GM19193 (cell line): ENCODE results near the gene HMBS.

ENCODE experiments used
- POLR2A ChIP-seq: IDR thresholded peaks from 4 replicates; pipeline ENCODE4 v1.6.1; 2011; ENCODE audit not compliant: insufficient read depth, insufficient read length; ENCODE audit errors: extremely low read depth

The HMBS gene

DNA sequence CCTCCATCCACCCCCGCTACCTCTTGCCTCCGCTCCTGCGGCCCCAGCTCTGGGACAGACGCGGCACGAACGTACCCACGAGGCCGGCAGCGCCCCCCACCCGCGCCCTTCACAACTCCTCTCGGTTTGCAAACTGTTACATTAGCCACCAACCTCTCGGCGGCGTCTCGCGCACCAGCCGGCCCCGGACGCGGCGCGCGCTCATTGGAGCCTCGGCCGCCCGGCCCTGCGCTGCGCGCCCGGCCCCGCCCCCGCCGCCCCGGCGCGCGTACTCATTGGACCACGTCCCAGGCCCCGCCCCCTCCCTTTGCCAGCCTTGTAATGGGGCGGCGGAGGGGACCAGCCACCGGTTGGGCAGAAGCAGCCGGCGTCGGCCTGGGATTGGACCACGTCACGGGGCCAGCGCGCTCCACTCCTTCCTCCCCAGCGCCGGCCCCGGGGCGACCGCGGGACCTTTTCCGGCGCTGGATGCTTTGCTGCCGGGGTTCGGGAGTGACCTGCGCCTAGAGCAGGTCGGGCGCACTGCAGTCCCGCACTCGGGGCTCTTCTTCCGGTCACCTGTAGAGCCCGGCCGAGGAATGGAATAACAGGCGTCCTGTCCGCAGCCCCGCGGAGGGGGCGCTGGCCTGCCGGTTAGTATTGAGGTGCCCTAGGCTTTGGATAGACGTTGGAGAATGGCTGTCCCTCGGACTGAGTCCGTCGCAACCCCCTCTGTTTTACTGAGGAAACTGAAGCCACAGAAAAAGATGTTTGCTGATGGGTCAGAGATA is 27.5 kb upstream of the HMBS start, which contains the start of gene HYOU1:
Gene HYOU1 (minus strand): TSS at position 206 of the 770 bp plus-strand sequence. CDS start 1,045 bp downstream, outside the sequence.
- peak; percentile 91 for TF ChIP-seq POLR2A

DNA sequence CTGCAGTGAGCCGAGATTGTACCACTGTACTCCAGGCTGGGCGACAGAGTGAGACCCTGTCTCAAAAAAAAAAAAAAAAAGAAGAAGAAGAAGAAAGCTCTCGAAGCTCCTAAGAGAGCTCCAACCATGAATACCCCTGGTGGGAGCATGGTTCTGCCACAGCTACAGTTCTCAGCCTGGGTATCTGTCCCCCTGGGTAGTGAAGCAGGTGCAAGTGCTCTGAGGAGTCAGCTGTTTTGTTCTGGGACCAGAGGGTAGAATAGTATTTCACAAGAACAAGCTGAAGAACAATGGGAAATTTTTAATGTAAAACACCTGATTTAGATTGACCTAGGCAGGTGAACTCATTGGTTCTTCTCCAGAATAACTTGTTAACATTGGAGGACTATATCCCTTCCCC is 23.4 kb upstream of the HMBS start:
- TF ChIP-seq POLR2A, result no peak

DNA sequence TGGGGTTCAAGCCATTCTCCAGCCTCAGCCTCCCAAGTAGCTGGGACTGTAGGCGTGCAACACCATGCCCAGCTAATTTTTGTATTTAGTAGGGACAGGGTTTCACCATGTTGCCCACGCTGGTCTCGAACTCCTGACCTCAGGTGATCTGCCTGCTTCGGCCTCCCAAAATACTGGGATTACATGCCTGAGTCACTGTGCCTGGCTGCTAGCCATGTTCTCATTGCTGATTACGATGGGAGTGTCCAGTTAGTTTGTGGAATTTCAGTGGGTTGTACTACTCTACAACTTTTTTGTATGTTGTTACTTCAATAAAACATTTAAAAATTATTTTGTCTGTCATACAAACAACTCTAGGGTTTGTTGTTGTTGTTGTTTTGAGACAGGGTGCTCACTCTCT is 21.9 kb upstream of the HMBS start:
- TF ChIP-seq POLR2A, result no peak

- no peak for TF ChIP-seq POLR2A
Observed at GRCh38 chr11:119065369-119065768, 19.3 kb upstream of the HMBS start.

GRCh38 chr11:119067371-119068222 is 17.1 kb upstream of the HMBS start, which contains the start of gene VPS11:
VPS11 (plus strand) TSS chr11:119067818; CDS start chr11:119067824, 6 bp downstream.
- peak; percentile 86 for TF ChIP-seq POLR2A

DNA sequence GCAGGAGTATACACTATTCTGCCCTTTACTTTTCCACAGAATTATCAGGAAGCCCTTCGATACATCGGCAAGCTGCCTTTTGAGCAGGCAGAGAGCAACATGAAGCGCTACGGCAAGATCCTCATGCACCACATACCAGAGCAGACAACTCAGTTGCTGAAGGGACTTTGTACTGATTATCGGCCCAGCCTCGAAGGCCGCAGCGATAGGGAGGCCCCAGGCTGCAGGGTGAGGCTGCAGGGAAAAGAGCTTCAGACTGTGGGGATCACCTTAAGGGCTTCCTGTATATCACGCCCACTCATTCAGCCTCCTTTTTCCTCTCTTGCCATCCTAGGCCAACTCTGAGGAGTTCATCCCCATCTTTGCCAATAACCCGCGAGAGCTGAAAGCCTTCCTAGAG is 6.8 kb upstream of the HMBS start:
- TF ChIP-seq POLR2A, result no peak

GRCh38 chr11:119078675-119079420 is 5.8 kb upstream of the HMBS start:
- TF ChIP-seq POLR2A, result no peak

- TF ChIP-seq POLR2A, result no peak
Observed at GRCh38 chr11:119081682-119082260, 2.9 kb upstream of the HMBS start.

GRCh38 chr11:119085437-119085847 is 761 bp downstream of the HMBS start:
- TF ChIP-seq POLR2A, result no peak

DNA sequence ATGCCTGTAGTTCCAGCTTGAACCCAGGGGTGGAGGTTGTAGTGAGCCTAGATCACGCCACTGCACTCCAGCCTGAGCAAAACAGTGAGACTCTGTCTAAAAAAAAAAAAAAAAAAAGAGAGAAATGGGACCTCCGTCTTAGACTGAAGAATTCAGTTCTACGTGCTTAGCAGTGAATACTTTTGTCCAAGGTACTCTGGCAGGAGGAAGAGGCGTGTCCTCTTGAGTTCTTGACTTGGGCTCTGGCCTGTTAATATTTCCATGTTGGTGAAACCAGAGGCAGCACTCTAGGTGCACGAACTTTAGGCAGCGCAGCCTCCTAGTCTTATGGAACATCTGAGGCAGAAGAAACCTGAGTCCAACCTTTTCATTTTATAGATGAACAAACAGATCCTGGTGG is 2.4 kb downstream of the HMBS start:
- TF ChIP-seq POLR2A, result no peak

DNA sequence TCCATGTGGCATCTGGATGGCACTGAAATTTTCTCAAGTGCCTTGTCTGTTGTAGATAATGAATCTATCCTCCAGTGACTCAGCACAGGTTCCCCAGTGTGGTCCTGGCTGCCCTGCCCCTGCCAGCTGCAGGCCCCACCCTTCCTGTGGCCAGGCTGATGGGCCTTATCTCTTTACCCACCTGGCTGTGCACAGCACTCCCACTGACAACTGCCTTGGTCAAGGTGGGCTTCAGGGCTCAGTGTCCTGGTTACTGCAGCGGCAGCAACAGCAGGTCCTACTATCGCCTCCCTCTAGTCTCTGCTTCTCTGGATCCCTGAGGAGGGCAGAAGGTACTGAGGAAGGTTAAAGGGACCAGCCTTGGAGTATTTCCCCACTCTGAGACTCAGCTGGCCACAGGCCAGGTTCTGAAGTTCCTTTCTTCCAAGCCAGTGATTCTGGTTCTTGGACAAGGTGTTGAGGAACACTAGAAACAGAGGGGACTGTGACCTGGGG is 3.1 kb downstream of the HMBS start:
- TF ChIP-seq POLR2A, result no peak

GRCh38 chr11:119088406-119088805 is 3.7 kb downstream of the HMBS start:
- no peak for TF ChIP-seq POLR2A

DNA sequence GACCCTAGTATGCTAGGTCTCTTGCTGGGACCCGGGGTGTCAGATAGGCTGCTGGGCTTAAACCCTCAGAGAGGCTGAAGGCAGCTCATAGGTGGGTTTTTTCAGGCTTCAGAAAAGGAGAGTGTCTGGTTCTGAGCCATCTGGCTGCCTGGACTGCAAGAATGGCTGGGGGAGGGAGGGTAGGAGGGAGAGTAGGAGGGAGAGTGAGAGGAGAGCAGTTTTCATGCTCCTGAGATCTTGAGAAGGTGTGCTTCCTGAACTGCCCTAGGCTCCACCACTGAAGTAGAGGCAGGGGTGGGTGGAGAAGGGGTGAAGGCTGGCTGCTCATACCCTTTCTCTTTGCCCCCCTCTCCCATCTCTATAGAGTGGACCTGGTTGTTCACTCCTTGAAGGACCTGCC is 4.6 kb downstream of the HMBS start:
- TF ChIP-seq POLR2A, result no peak

DNA sequence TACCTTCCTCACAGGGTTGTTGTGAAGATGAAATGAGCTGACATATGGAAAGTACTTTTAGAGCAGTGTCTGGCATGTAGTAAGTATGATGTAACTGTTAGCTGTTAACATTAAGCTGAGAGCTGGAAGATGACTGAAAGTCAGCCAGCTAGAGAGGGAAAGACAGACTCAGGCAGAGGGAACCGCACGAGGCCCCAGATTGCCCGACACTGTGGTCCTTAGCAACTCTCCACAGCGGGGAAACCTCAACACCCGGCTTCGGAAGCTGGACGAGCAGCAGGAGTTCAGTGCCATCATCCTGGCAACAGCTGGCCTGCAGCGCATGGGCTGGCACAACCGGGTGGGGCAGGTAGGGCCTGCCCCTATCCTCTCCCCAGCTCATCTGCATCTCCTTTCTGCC is 6.5 kb downstream of the HMBS start:
- no peak for TF ChIP-seq POLR2A

DNA sequence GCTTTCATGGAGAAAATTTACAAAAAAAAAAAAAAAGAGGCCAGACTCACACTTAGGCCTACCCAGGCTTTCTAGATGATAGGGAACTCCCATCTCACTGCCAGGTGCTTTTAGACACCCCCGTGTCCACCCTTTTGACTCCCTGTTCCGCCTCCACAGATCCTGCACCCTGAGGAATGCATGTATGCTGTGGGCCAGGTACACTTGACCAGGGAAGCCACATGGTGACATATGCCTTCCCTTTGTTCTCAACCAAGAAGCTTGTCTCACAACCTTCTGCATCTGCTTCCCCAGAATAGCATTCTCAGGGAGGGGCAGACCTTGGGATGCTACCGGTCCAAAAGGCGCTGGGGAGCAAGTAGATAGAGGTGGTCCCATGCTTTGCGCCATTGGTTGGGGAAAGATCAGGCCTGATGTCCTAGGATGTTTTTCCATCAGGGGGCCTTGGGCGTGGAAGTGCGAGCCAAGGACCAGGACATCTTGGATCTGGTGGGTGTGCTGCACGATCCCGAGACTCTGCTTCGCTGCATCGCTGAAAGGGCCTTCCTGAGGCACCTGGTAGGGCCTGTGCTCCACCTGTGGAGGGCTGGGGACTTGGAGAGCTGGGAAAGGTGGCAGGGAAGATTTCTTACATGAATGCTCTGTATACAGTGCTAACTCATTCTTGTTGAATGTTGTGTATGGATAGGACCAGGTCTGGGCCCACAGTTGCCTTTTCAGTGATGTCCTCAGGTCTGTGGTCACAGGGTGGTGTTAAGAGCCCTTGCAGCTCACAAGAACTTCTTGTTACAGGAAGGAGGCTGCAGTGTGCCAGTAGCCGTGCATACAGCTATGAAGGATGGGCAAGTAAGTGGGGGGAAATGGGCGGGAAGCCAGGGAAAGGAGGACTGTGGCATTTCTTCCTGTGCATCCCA is 7.5 kb downstream of the HMBS start:
- TF ChIP-seq POLR2A, result peak; percentile 24
